Ishikawa (cell line): ENCODE data around the gene EFNA2.

Source experiments
- CEBPB ChIP-seq: IDR thresholded peaks from 2 replicates; pipeline ENCODE4 v1.6.1; 2012
- CREB1 ChIP-seq: IDR thresholded peaks from 2 replicates; pipeline ENCODE4 v1.6.1; 2012; ENCODE audit warnings: low read depth
- EGR1 ChIP-seq: IDR thresholded peaks from 2 replicates; pipeline ENCODE4 v1.6.1; 2012
- EP300 ChIP-seq: IDR thresholded peaks from 2 replicates; pipeline ENCODE4 v1.6.1; 2012; ENCODE audit warnings: borderline replicate concordance
- FOXM1 ChIP-seq: IDR thresholded peaks from 2 replicates; pipeline ENCODE4 v1.6.1; 2012; ENCODE audit warnings: low read depth, borderline replicate concordance
- NFIC ChIP-seq: IDR thresholded peaks from 2 replicates; pipeline ENCODE4 v1.6.1; 2012
- RAD21 ChIP-seq: IDR thresholded peaks from 2 replicates; pipeline ENCODE4 v1.6.1; 2012; ENCODE audit warnings: low read depth
- TAF1 ChIP-seq: IDR thresholded peaks from 2 replicates; pipeline ENCODE4 v1.6.1; 2012; ENCODE audit warnings: low read depth, mild to moderate bottlenecking
- TCF12 ChIP-seq: IDR thresholded peaks from 2 replicates; pipeline ENCODE4 v1.6.1; 2012; ENCODE audit warnings: low read depth
- TEAD4 ChIP-seq: IDR thresholded peaks from 2 replicates; pipeline ENCODE4 v1.6.1; 2012
- YY1 ChIP-seq: IDR thresholded peaks from 2 replicates; pipeline ENCODE4 v1.6.1; 2012; ENCODE audit warnings: low read depth
- ZBTB7A ChIP-seq: IDR thresholded peaks from 2 replicates; pipeline ENCODE4 v1.6.1; 2012; ENCODE audit warnings: low read depth
- TF ChIP-seq, protein P1 (sequence below): IDR thresholded peaks from 2 replicates; pipeline ENCODE4 v1.6.1; 2012; ENCODE audit warnings: low read depth, mild to moderate bottlenecking
- TF ChIP-seq, protein P2 (sequence below): IDR thresholded peaks from 2 replicates; pipeline ENCODE4 v1.6.1; 2012
- TF ChIP-seq, protein P3 (sequence below): IDR thresholded peaks from 2 replicates; pipeline ENCODE4 v1.6.1; 2012

EFNA2 gene

DNA sequence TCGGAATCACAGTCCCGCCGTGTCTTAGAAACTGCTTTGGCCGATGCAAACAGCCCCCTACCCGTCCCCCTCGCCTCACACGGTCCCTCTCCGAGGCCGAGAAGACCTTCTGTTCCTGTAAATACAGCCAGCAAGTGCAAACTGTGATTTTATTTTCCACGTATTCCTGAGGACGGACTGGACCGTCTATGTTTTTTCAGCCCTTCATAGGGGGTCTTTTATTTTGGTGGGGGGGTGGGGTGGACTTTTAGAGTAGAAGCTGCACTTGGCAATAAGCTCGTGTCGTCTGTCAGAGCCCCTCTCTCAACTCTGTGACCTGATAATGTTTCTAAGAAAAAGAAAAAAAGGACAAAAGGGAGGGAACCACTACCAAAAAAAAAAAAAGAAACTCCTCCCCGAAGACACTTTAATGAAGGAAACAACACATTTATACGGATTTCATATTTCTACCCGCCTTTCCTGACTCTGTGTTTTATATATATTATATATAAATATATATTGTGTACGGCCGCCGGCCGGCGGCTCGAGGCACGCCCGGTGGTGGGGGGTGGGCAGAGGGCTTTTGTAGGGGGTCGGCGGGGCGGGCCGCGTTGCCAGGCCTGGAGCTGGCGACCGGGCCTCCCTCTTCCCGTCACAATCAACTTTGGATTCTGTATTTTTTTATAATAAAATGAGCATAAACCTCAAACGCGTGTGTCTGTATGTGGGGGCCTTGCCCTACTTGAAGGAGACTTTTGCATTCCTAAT is 15.2 kb downstream of the EFNA2 start:
- no peak for TF ChIP-seq EGR1
- no peak for TF ChIP-seq FOXM1
- TF ChIP-seq, protein P1, sequence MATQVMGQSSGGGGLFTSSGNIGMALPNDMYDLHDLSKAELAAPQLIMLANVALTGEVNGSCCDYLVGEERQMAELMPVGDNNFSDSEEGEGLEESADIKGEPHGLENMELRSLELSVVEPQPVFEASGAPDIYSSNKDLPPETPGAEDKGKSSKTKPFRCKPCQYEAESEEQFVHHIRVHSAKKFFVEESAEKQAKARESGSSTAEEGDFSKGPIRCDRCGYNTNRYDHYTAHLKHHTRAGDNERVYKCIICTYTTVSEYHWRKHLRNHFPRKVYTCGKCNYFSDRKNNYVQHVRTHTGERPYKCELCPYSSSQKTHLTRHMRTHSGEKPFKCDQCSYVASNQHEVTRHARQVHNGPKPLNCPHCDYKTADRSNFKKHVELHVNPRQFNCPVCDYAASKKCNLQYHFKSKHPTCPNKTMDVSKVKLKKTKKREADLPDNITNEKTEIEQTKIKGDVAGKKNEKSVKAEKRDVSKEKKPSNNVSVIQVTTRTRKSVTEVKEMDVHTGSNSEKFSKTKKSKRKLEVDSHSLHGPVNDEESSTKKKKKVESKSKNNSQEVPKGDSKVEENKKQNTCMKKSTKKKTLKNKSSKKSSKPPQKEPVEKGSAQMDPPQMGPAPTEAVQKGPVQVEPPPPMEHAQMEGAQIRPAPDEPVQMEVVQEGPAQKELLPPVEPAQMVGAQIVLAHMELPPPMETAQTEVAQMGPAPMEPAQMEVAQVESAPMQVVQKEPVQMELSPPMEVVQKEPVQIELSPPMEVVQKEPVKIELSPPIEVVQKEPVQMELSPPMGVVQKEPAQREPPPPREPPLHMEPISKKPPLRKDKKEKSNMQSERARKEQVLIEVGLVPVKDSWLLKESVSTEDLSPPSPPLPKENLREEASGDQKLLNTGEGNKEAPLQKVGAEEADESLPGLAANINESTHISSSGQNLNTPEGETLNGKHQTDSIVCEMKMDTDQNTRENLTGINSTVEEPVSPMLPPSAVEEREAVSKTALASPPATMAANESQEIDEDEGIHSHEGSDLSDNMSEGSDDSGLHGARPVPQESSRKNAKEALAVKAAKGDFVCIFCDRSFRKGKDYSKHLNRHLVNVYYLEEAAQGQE = no peak
- TF ChIP-seq, protein P2, sequence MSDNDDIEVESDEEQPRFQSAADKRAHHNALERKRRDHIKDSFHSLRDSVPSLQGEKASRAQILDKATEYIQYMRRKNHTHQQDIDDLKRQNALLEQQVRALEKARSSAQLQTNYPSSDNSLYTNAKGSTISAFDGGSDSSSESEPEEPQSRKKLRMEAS = no peak
- no peak for TF ChIP-seq TCF12
- TF ChIP-seq ZBTB7A = no peak
- TF ChIP-seq CREB1 = no peak
- no peak for TF ChIP-seq YY1
- TF ChIP-seq, protein P3, sequence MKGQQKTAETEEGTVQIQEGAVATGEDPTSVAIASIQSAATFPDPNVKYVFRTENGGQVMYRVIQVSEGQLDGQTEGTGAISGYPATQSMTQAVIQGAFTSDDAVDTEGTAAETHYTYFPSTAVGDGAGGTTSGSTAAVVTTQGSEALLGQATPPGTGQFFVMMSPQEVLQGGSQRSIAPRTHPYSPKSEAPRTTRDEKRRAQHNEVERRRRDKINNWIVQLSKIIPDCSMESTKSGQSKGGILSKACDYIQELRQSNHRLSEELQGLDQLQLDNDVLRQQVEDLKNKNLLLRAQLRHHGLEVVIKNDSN = no peak
- no peak for TF ChIP-seq EP300
- TF ChIP-seq NFIC = no peak
- no peak for TF ChIP-seq RAD21
- TF ChIP-seq CEBPB = no peak

DNA sequence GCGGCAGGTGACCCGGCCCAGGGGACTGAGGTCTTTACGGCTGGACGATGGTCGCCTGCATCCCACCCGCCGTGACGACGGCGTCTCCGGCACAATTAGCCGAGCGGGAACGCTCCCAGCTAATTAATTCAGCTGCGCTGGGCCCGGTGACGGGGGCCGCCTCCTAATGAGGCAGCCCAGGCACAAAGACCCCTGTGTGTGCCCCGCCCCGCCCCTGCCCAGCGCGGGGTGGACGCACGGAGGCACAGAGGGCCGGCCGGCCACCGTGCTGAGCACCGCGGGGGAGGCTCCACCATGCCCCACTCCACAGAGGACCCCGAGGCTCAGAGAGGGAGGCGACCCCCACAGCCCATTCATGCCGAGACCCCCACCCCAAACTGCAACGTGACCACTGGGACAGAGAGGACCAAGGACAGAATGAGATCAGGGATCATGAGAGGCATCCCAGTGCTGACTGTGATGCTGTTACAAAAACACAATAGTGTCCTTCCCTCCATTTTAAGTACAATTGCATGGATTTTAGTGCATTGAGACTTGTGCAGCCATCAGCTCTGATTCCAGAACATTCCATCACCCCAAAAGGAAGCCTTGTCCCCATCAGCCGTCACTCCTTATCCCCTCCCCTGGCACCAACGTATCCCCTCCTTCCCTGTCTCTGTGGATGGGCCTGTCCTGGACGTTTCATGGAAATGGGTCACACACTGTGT is 17.0 kb downstream of the EFNA2 start:
- TF ChIP-seq YY1 (no peak), RAD21 (no peak), TAF1 (no peak), NFIC (no peak), TCF12 (no peak), EP300 (no peak), FOXM1 (no peak), CREB1 (no peak), EGR1 (no peak), CEBPB (no peak), ZBTB7A (no peak)
- TF ChIP-seq, protein P1 = no peak
- TF ChIP-seq, protein P2 = no peak

DNA sequence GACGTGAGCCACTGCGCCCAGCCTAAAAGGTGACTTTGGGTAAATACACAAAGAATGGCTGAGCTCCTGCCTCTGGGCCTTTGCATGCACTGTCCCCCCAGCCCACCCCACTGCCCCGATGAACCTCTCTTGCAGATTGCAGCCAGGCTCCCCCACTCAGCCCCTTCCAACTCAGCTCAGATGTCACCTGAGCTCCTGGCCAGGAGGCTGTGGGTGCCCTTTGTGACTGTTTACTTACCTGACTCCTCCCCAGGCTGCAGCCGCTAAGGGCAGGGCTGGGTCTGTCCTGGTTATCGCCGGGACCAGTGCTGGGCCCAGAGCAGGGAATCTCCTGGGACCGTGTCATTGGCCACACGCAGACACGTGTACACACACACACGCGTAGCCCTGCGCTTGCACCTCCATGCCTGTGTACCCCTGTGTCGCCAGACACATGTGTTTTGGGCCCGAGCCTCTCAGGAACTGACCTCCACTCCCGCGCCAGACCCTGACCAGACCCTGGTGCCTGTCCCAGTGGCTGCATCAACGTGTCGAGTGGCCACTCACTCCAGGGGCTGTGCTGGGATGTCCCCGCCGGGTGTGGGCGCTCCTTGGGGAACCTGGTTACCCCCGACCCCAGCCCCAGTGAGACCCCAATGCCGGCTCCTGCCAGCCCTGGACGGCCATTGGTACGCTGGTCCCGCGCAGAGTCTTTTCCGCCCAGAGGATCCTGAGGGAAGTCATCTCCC is 18.7 kb downstream of the EFNA2 start:
- TF ChIP-seq, protein P2 = no peak
- TF ChIP-seq CREB1 = no peak
- no peak for TF ChIP-seq TAF1
- no peak for TF ChIP-seq RAD21
- TF ChIP-seq TEAD4 = no peak
- no peak for TF ChIP-seq EP300
- no peak for TF ChIP-seq FOXM1
- no peak for TF ChIP-seq TCF12
- TF ChIP-seq, protein P3 = no peak
- no peak for TF ChIP-seq NFIC
- TF ChIP-seq CEBPB = no peak
- TF ChIP-seq, protein P1 = no peak
- TF ChIP-seq ZBTB7A = no peak
- no peak for TF ChIP-seq EGR1
- TF ChIP-seq YY1 = no peak
